NK-92 (cell line): ENCODE results near the gene ANGEL2.
"Not testable (repeated sequence)": the region's sequence is repeated elsewhere in the genome, so short reads cannot be mapped to it uniquely, and the experiment has no call there.

ENCODE experiments used
- DNase-seq: peaks from one replicate; lab custom pipeline; 2025; ENCODE audit not compliant: unreplicated experiment; lab: John Stamatoyannopoulos, UW

ANGEL2 gene

GRCh38 chr1:213019450-213019849 is 3.8 kb upstream of the ANGEL2 start:
- no peak for DNase-seq

GRCh38 chr1:213017447-213018273 is 2.0 kb upstream of the ANGEL2 start:
- DNase-seq, result no peak

GRCh38 chr1:213014642-213015041 is 1.0 kb downstream of the ANGEL2 start:
- no peak for DNase-seq

GRCh38 chr1:213008564-213008963 is 7.1 kb downstream of the ANGEL2 start:
- DNase-seq, result no peak

GRCh38 chr1:213003256-213003655 is 12.4 kb downstream of the ANGEL2 start:
- DNase-seq, result no peak

GRCh38 chr1:212994926-212995325 is 20.7 kb downstream of the ANGEL2 start:
- DNase-seq, result no peak

GRCh38 chr1:212993960-212994359 is 21.7 kb downstream of the ANGEL2 start:
- DNase-seq, result not testable (repeated sequence)

- no peak for DNase-seq
These were observed 25.4 kb downstream of the ANGEL2 start for GRCh38 chr1:212990276-212990675.

GRCh38 chr1:212987702-212988322 is 27.9 kb downstream of the ANGEL2 start:
- DNase-seq, result no peak

- DNase-seq, result no peak
These were observed 29.1 kb downstream of the ANGEL2 start for GRCh38 chr1:212986551-212986950.

- DNase-seq, result no peak
These were observed 31.0 kb downstream of the ANGEL2 start for GRCh38 chr1:212984522-212985291.

- no peak for DNase-seq
These were observed 32.2 kb downstream of the ANGEL2 start for GRCh38 chr1:212983482-212983881.

- DNase-seq, result no peak
These were observed 33.1 kb downstream of the ANGEL2 start for GRCh38 chr1:212982430-212983152.

- no peak for DNase-seq
These were observed 33.9 kb downstream of the ANGEL2 start for GRCh38 chr1:212981571-212982328.

GRCh38 chr1:212981025-212981495 is 34.6 kb downstream of the ANGEL2 start:
- no peak for DNase-seq

GRCh38 chr1:212980123-212980785 is 35.4 kb downstream of the ANGEL2 start:
- no peak for DNase-seq

- no peak for DNase-seq
These were observed 36.1 kb downstream of the ANGEL2 start for GRCh38 chr1:212979340-212980122.

- no peak for DNase-seq
These were observed 37.7 kb downstream of the ANGEL2 start for GRCh38 chr1:212977781-212978645.
